Testis (tissue), 2 donors: ENCODE data around the gene PTH2.

Source experiments
- POLR2A ChIP-seq: fragments of 450-650 bp; IDR thresholded peaks from one replicate; pipeline ENCODE4 v1.6.1; 2017; ENCODE audit warnings: antibody characterized with exemption, mild to moderate bottlenecking, moderate library complexity
- TF ChIP-seq, protein P1 (sequence below), 3 experiments: fragments of 450-650 bp in 2 of 3; fragments of 200-600 bp in 1 of 3; sonication (generic) in 1 of 3; IDR thresholded peaks; one replicate each; pipeline ENCODE4 v1.5.1; 2016 to 2019; ENCODE audit warnings: antibody characterized with exemption in 3 of 3, mild to moderate bottlenecking in 2 of 3, moderate library complexity in 1 of 3

GRCh38 chr19:49393881-49394280, 29.4 kb downstream of the PTH2 start:
- TF ChIP-seq, protein P1, sequence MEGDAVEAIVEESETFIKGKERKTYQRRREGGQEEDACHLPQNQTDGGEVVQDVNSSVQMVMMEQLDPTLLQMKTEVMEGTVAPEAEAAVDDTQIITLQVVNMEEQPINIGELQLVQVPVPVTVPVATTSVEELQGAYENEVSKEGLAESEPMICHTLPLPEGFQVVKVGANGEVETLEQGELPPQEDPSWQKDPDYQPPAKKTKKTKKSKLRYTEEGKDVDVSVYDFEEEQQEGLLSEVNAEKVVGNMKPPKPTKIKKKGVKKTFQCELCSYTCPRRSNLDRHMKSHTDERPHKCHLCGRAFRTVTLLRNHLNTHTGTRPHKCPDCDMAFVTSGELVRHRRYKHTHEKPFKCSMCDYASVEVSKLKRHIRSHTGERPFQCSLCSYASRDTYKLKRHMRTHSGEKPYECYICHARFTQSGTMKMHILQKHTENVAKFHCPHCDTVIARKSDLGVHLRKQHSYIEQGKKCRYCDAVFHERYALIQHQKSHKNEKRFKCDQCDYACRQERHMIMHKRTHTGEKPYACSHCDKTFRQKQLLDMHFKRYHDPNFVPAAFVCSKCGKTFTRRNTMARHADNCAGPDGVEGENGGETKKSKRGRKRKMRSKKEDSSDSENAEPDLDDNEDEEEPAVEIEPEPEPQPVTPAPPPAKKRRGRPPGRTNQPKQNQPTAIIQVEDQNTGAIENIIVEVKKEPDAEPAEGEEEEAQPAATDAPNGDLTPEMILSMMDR (IDR thresholded peaks at IDR 0.05): no peak
- TF ChIP-seq POLR2A: no peak
